GM18526 (cell line): ENCODE results near the gene HSPA12A.

Experiments
- POLR2A ChIP-seq: IDR thresholded peaks from 3 replicates; pipeline ENCODE4 v1.6.1; 2011; ENCODE audit not compliant: insufficient read length; ENCODE audit errors: extremely low read depth

The HSPA12A gene

DNA sequence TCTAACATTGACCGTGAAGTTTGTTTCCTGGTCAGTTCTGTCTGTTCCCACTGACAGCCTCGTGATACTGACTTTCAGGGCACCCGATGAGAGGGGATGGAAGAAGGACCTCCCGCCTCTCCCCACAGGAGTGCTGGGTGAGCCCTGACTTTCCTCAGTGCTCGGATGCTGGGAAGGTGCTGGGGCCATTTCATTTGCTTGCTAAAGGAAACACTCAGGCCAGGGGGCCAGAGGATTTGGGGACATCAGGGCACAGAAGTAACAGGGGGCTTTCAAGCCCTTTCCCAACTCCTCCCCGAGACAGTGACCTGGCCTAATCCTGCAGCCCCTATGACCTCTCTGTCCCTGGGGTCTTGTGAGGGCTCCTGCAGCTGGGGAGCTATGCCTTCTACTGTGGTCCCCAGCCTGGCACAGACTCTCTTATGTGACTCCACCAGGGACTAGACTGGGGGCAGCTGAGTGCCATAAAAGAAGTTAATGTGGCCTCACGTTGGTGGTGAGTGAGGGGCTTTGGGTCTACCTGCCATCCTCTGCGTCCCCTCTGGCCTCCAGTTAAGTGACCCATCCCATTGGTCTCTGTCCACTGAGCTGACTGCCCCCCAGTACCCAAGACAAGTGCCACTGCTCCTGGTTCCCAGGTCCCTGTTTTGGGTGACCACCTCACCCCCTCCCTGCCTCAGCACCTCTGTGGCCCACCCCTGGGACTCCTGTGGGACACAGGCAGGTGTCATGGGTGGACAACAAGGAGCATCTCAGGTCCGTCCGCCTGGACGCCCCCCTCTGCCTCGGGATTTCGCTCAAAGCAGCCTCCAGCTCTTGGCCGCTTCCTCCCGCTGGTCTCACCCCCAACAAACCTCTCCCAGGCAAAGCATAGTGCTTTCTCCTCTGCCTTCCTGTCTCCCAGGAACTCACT is 33.4 kb upstream of the HSPA12A start:
- TF ChIP-seq POLR2A: no peak

DNA sequence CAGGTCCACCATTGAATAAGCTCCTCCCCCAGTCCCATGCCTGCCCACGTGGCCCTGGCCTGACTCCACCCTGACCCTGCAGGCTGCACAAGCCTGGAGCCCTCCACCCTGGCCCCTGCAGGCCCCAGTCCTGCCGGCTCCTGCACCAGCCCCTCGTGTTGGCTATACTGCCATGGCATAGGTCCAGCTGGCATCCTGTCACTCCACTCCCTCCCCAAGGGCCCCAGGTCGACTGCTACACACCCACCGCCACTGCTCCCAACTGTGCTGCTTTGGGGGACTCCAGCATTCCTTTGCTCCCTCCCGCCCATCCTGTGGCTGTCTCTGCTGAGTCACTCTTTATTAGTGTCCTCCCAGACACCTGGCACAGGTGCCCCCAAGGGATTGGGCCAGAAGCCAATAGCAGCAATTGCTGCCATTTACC is 32.4 kb upstream of the HSPA12A start:
- TF ChIP-seq POLR2A: no peak

DNA sequence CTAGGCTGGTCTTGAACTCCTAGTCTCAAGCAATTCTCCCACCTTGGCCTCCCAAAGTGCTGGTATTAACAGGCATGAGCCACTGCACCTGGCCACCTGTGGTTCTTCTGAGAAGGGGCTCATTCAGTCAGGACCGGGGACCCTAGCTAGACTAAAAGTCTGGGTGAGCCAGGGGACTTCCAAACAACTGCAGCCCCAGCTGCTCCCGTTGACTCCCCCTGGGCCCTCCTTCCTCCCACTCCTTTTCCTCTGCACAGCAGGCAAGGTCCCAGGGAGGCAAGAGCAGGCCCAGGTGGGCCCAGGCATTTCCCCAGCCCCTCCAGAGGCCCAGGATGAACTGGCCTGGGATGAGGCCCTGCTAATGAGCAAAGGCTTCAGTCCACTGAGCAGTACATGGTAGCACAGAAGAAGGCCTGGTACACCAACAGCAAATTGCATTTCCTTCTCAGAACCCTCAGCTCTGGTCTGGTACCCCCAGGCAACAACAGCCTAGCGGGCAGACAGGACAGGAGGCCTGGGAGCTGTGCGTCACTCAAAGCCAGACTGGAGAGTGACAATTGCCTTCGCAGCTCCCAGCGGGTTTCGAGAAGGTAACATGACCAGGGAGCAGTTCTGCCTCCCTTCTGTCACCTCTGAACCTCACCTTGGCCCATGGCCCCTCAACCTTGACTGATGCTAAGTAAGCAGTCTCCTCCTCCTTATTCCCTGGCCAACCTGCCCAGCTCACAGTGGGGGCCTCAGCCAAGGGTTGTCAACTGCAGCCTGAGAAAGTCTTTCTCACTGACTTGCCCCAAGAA is 30.7 kb upstream of the HSPA12A start:
- TF ChIP-seq POLR2A: no peak

DNA sequence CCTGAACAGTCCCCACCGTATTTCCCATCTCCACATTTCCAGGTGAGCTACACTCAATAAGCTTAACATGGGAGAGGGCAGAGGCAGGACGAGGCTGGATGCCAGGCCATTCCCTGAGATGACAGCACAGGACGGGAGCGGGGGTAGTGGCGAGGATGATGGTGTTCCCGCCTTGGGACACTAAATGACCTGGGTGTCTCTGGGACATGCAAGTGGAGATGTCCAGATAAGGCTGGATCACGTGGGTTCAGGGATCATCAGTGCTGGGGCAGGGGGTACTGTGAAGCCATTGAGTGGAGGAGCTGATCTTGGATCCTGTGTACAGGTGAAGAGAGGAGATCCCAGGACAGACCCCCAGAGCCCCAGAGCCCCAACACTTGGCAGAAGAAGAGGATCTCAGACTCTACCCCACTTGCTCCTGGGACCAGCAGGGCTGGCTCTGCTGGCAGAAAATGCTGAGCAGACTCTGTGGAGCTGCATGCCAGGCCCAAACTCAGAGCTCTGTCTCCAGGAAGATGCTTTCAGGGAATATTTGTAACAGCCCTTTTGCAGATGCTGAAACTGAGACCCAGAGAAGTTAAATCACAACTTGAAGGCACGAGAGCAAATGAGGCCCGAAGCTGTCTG is 29.7 kb upstream of the HSPA12A start:
- TF ChIP-seq POLR2A: no peak

DNA sequence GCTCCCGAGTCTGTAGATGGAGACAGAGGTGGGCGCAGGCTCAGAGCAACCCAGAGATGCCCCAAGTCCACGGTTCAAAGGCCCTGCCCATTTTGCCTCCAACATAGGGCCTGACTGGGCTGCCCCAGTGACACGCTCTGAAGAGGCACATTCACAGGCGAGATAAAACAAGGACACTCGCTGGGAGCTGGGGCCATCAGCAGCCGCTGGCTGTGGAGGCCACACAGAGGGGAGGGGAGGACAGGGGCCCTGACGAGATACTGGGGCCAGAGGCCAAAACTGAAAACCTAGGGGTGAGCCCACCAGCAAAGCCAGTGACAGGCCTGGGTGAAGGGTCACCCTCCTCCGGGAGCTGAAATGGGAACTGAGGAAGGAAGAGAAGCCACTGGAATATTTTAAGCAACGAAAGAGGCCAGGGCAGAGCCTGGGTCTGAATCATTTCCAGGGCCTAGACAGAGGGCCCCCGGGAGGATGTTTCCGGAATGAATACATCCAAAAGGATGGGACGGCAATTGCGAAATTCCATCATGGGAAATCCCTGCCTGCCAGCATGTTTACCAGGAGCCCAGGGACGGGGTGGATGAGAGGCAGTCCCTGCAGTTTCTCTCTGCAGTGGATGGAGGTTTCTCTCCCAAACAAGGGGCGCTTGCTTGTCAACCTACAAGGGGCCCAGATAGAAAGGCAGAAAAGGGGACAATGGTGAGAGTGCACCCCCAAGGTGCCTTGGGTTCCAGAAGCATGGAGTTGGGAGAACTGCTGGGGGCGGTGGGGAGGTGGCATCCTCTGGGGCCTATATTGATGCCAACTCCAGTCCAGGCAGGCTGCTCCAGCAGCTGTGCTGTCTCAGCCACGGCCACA is 29.0 kb upstream of the HSPA12A start:
- no peak for TF ChIP-seq POLR2A

DNA sequence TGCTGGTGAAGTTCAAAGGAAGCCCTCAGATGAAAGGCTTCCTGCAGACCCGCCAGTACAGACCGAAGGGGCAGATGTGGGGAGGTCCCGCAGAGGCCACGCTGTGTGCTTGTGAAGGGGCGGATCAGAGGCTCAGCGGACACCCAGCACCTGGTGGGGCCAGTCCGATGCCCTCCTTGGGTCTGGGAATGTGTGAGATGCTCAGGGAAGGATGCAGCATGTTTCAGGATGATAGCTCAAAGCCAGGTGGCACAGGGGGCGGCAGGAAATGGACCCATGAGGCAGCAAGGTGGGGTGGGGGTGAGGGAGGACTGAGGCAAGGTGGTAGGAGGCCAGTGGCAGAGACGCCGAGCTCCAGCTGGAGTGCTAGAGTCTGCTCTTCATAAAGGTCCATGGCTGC is 27.9 kb upstream of the HSPA12A start:
- TF ChIP-seq POLR2A: no peak

DNA sequence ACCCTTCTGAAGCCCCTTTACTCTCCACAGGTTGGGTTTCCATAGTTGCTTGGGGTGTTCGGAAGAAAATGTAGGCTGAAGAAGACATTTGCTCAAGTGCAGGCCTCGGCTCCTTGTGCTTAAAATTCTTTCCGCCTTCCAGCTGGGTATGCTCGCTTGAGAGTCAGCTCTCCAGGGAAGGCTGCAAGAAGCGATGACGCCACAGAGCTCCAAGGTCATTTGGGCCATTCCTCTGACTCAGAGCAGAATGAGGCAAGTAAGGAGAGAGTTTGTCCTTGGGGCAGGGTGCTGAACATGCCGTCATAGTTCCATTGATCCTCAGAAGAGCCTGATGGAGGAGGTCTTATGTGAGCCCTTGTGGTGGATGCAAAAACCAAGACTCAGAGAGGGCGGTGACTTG is 27.4 kb upstream of the HSPA12A start:
- TF ChIP-seq POLR2A: no peak

DNA sequence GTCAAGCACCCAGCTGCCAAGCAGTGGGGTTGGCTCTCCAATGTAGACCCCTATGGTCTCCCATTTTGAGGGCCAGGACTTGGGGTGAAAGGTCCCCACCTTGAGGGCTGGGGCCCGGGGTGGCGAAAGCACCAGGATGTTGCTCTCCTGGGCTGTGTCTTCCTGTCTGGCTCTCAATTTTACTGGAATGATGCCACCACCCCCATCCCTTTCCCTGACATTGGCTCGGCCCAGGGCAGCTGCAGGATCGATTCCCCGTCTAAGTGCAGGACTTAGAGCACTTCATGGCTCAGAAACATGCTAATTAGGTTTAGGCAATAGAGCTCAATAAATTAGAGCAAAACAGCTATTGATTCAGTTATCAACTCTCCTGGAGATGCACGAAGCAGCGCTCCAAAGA is 27.0 kb upstream of the HSPA12A start:
- no peak for TF ChIP-seq POLR2A

DNA sequence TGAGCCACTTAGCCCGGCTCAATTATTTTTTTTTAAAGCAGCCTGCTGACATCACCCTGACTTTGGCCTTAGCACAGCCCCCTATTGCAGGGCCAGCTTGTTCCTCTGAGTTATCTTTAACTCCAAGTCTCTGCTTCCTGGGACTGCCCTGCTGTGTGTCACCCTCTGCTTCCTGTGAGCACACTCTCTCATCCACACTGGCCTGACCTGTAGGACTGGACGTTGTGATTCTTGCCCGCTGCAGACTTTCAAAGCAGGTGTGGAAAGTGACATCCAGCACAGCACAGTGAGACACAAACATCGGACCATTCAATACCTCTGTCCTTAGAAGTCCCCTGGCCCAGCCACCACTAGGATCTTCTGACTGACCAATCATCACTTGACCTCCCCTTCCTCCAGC is 26.4 kb upstream of the HSPA12A start:
- no peak for TF ChIP-seq POLR2A

DNA sequence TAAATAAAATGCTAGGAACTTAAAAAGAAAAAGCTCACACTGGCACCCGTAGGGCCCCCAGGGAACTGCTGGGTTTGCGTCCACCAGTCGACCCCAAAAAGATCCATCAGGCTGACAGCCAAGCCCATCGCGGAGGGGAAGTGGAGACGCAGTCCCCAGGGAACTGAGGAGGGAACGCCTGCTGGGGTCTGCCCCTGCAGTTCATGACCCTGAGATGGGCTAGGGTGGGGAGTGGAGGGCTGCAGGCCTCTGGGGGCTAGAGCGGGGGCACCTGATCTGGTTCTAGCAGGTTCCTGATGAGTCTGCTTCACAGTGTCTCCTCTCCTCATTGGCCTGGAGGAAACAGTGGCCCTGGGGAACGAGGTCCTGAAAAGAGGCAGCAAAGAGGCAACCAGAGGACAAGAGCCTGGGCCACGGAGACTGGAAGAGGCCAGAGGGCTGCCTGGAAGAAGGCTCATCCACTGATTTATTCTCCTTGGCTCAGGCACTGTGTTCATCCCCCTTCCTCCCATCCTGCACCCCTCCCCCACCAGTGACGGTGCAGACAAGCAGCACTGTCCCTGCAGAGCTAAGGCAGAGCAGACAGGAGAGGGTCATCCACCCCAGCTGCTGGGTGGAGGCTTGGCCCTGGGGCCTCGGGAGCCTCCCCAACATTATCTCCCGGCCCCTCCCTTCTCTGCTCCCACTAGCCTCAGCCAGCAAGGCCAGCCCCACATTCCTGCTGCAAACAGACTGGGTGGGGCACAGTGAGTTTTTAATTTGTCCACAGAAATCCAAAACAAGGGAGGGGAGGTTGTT is 24.7 kb upstream of the HSPA12A start:
- TF ChIP-seq POLR2A: no peak

DNA sequence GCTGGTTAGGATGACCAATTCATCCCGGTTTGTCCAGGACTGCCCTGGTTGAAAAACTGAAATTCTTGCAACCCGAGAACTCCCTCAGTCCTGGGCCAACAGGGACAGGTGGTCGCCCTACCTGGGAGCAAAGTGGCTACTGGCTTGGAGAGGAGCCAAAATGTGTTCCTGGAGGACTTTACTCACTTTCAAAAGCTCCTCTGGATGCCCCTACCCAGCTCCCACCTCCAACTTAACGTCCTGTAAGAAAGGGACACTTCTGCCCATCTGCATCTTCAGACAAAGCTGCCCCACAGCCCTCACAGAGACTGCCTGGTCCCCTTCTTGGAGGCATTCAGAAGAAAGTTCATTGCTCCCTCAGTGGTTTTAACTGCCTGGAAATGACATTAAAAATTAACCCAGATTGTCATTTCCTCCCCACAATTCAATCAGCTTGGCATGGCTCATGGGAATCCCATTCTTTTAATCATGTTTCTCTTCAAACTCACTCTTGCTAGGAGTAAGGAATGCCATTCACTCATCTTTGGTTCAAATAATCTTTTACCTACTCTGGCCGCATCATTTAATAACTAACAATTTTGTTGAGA is 24.0 kb upstream of the HSPA12A start:
- TF ChIP-seq POLR2A: no peak

DNA sequence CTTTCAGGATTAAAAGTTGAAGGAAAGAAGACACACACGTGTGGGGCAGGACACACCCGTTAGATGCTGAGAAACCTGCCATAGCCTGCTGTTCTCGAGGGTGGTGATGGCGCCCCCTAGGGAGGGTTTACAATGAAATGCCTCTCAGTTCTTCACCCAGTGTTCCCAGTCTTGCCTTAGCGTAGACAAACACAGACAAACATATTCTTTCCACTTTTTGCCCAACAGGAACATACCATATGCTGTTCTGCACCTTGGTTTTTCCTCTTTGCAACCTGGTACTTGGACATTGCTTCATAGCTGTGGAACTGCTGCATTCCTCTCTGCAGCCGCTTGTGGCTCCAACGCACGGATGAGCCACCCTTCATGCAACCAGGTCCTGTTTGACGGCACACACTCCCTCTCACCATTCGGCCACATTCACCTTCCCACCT is 23.3 kb upstream of the HSPA12A start:
- TF ChIP-seq POLR2A: no peak

DNA sequence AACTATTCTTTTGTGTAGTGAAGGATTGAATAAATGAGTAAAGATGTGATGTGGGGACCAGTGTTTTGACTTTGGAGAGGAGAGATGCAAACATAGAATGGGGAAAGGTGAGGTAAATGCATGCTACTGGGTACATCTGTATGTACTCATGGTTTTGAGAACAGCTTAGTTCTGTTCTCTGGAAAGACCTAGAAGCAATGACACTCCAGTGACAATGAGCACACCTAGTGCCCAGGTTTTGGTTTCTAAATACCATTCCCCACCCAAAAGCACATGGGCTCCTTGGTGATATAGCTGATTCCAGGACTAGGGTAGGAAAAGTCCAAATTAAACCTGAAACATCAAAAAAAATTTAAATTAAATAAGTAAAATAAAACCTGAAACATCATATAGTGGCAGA is 22.6 kb upstream of the HSPA12A start:
- TF ChIP-seq POLR2A: no peak

DNA sequence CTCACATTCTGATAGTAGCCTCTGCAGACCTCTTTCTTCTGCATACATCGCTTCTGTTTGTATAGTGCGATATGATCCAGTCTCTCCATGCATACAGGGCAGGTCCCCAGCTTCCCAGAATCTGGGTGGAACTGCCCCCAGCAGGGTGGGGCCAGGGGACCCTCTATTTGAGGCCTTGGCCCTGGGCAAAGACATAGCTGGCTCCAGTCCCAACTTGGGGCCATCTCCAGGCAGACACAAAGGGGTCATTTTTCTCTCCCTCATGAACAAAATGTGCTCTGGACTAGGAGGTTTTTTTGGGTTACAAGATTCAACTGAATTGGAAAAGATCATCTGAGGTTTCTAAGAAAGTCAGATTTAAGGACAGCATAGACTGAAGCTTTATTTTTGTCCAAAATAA is 21.1 kb upstream of the HSPA12A start:
- no peak for TF ChIP-seq POLR2A
